ENCODE measurements around the gene PEX3.
A peak's percentile ranks its signal among the peaks of the same experiment; 100 is the strongest.
"Not testable (repeated sequence)": the region's sequence is repeated elsewhere in the genome, so short reads cannot be mapped to it uniquely, and the experiment has no call there.

Gene PEX3

GRCh38 chr6:143506199-143506598 is 55.6 kb downstream of the PEX3 start:
- no peak for DNase-seq (ENCODE audit: low read depth in 3 of 3)

GRCh38 chr6:143506620-143507019 is 56.0 kb downstream of the PEX3 start:
- DNase-seq (ENCODE audit: low read depth in 3 of 3), result no peak

GRCh38 chr6:143507358-143508145 is 56.9 kb downstream of the PEX3 start:
- no peak for DNase-seq (ENCODE audit: low read depth in 3 of 3)

GRCh38 chr6:143510326-143510725 is 59.7 kb downstream of the PEX3 start:
- not testable (repeated sequence) for DNase-seq (ENCODE audit: low read depth in 3 of 3)

- peak; percentile 49 to 54 (median 49) for DNase-seq (ENCODE audit: low read depth in 3 of 3)
Measured at GRCh38 chr6:143510991-143511891, 60.6 kb downstream of the PEX3 start, which contains the start of gene FUCA2. Gene FUCA2 (minus strand): TSS chr6:143511720. CDS start chr6:143511634, 86 bp downstream.

- DNase-seq (ENCODE audit: low read depth in 3 of 3), result peak in 1 of 3 donors; percentile 26
Measured at GRCh38 chr6:143513410-143513809, 62.8 kb downstream of the PEX3 start.

GRCh38 chr6:143515061-143515760 is 64.6 kb downstream of the PEX3 start:
- no peak for DNase-seq (ENCODE audit: low read depth in 3 of 3)

- DNase-seq (ENCODE audit: low read depth in 3 of 3), result no peak
Measured at GRCh38 chr6:143515766-143516355, 65.3 kb downstream of the PEX3 start.

GRCh38 chr6:143516690-143517446 is 66.3 kb downstream of the PEX3 start:
- no peak for DNase-seq (ENCODE audit: low read depth in 3 of 3)

GRCh38 chr6:143517447-143517773 is 66.8 kb downstream of the PEX3 start:
- no peak for DNase-seq (ENCODE audit: low read depth in 3 of 3)

GRCh38 chr6:143522039-143522600 is 71.5 kb downstream of the PEX3 start:
- DNase-seq (ENCODE audit: low read depth in 3 of 3), result no peak

GRCh38 chr6:143525356-143525755 is 74.8 kb downstream of the PEX3 start:
- no peak for DNase-seq (ENCODE audit: low read depth in 3 of 3)

- no peak for DNase-seq (ENCODE audit: low read depth in 3 of 3)
Measured at GRCh38 chr6:143527677-143528076, 77.1 kb downstream of the PEX3 start.

GRCh38 chr6:143528164-143528811 is 77.7 kb downstream of the PEX3 start:
- no peak for DNase-seq (ENCODE audit: low read depth in 3 of 3)

- DNase-seq (ENCODE audit: low read depth in 3 of 3), result no peak
Measured at GRCh38 chr6:143529095-143529494, 78.5 kb downstream of the PEX3 start.

- DNase-seq (ENCODE audit: low read depth in 3 of 3), result no peak
Measured at GRCh38 chr6:143531720-143532499, 81.3 kb downstream of the PEX3 start.

GRCh38 chr6:143535189-143535614 is 84.6 kb downstream of the PEX3 start:
- DNase-seq (ENCODE audit: low read depth in 3 of 3), result no peak

GRCh38 chr6:143536461-143536865 is 85.9 kb downstream of the PEX3 start:
- DNase-seq (ENCODE audit: low read depth in 3 of 3), result peak in 1 of 3 donors; percentile 40
